Stimulated activated CD4-positive, alpha-beta T cell treated with anti-CD3 and anti-CD28 coated beads, Interleukin-4, amount 100 ng/mL, for 1 hour (primary cell): ENCODE data around the gene WFDC5.
"Not testable (repeated sequence)": the region's sequence is repeated elsewhere in the genome, so short reads cannot be mapped to it uniquely, and the experiment has no call there.

Source experiments
- DNase-seq: peaks from one replicate; pipeline ENCODE4 v3.0.0-alpha.2; 2020

The WFDC5 gene

DNA sequence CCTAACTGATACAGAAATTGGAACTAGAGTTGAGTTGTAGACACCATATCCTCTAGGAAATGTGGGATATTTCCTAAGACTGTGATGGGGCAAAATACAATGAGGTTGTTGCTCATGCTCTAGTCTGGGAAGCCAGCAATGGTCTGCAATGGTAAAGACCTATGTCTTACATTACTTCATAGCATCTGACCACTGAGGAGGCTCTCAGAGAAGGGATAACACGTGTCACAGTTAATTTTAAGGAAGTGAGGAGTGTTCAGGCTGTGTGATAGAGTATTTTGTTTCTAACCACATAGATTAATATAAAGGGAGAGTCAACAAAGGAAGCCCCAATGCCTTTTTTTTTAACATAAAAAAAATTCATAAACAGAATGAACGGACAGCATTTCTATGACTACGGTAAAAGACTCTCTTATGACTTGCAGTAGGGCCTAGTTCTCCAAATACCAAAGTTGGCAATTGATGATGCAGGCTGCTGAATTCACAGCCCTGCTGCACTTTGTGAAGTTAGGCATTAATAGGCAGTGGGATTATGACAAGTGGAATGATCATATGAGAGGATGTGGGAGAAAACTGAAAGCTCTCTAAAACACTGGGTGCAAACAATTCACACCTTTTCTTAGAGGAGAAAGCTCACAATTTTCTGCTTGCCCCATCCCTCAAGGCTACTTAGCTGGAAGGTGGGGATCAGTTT is 27.7 kb downstream of the WFDC5 start:
- DNase-seq: no peak

- no peak for DNase-seq
Observed at GRCh38 chr20:45085867-45086266, 29.1 kb downstream of the WFDC5 start.

- DNase-seq: no peak
Observed at GRCh38 chr20:45085289-45085688, 29.7 kb downstream of the WFDC5 start.

- DNase-seq: no peak
Observed at GRCh38 chr20:45083127-45083526, 31.8 kb downstream of the WFDC5 start.

GRCh38 chr20:45082468-45082867 is 32.5 kb downstream of the WFDC5 start:
- DNase-seq: no peak

DNA sequence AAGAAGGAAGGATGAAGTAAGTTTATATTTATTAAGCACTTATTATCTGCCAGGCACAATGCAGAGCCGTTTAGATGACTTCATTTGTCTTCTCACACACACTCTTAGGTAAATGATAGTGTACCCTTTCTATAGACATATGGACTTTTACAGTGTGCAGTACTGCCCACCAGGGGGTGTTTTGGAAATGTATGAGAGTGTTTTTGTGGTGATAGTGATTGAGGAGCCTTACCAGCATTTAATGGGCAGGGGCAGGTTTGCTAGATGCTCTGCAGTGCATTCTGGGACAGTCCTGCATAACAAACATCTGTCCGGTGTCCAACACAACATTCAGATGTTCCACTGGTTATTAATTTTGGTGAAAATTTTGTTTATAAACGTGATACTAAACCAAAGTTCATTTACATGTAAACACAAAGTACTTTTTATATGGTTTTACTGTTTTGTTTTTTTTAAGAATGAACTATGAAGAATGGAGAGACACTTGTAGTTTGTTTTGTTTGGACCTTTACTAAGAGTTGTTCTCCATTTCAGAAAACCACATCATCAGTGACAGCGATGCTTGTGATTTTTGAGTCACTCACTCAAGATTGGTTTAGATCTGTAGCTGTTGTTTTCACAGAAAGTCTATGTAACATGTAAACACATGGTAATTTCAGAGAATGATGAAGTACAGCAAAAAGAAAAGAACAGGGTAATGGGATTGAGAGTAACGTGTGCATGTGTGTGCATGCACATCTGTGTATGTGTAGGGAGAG is 33.9 kb downstream of the WFDC5 start:
- DNase-seq: no peak

DNA sequence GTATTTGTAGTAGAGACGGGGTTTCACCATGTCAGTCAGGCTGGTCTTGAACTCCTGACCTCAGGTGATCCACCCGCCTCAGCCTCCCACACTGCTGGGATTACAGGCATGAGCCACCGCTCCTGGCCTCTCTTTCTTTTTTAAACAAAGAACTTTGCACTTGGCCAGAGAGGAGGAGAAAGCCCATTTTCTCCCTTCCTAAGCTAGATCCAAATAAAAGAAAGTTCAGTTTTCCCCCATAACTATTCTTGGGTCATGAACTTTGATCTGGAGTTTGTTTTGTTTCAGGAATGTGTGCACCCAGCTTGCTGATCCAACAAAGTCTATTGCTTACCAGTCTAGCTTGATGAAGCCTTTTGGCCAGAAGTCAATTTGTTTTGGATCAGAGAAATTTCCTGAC is 37.4 kb downstream of the WFDC5 start:
- DNase-seq: no peak

DNA sequence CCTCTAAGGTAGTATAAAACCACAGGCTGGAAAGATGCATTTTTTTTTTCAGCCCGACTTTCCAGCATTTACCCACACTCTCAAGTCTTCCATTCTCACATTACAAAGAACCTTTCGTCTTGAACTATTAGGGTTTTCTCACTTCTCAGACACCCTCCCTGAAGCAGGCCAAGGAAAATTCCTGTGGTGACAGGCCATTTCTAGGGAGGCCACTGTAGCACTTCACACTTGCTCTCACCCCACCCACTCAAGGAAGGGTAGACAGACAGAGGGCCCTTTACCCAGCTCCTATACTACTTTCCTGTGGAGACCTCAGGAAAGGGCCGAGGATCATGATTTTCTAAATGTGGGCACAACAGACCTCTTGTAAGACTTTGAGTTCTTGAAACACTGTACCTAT is 41.8 kb downstream of the WFDC5 start:
- no peak for DNase-seq

DNA sequence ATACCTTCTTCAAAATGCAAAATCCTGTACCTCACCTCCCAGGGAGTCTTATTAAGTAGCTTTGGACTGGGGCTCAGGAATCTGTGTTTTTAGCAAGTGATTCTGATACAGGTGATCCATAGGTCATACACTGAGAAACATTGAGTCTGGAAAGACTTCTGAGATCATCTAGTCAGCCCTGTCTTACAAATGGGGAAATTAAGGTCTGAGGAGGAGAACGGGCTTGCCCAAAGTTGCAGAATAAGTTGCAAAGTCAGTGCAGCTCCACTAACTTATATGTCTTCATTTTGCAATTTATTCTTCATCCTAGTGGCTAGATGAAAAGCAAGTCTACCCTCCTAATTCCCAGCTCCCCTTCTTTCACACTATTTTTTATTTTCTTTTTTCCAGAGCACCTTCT is 42.9 kb downstream of the WFDC5 start:
- DNase-seq: no peak

DNA sequence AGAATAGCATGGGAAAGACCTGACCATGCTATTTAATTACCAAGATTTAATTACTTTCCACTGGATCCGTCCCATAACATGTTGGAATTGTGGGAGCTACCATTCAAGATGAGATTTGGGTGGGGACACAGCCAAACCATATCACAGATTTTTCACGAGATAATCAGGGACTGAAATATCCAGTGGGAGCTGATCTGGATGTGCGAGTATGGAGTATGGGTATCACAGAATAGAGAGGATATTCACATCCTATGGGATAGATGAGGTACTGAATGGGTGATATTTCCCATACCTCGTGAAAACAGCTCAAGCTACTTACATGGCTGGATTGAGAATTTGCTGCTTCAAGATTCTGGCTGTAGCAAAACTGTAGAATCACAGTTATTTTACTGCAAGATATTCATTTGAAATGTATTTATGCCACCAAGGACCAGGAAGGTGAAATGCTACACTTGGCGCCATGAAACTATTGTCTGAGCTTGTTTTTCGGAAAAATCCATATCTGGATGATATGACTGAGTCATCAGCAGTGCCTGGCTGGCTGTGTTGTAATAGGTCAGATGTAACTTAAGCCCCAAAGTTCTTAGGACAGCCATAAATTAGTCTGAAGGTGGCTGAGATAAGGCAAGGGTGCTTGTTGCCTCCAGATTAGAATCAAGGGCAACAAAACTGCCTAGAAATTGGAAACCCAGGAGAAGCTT is 43.9 kb downstream of the WFDC5 start:
- DNase-seq: no peak

GRCh38 chr20:45069261-45069660 is 45.7 kb downstream of the WFDC5 start:
- no peak for DNase-seq

- no peak for DNase-seq
Observed at GRCh38 chr20:45067558-45067957, 47.4 kb downstream of the WFDC5 start.

DNA sequence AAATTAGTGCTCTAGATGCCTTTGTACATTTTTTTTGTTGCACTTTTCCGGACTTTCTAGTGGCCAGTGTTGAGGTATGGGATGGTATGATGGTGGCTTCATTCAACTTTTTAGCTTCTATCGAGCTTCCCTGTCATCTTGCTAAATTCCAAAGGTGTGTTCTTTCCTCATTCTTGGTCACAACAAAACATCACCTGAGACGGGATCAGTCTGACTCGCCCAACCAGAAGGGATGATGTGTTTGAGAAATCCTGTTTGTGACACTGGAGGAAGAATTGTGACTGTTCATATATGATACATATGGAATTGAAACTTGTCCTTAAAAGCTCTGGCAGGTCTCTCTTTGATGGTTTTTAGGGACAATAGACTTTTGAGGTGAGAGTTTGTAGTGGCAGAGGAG is 47.9 kb downstream of the WFDC5 start:
- no peak for DNase-seq

GRCh38 chr20:45066372-45066771 is 48.6 kb downstream of the WFDC5 start:
- DNase-seq: no peak

GRCh38 chr20:45064812-45065211 is 50.2 kb downstream of the WFDC5 start:
- no peak for DNase-seq

DNA sequence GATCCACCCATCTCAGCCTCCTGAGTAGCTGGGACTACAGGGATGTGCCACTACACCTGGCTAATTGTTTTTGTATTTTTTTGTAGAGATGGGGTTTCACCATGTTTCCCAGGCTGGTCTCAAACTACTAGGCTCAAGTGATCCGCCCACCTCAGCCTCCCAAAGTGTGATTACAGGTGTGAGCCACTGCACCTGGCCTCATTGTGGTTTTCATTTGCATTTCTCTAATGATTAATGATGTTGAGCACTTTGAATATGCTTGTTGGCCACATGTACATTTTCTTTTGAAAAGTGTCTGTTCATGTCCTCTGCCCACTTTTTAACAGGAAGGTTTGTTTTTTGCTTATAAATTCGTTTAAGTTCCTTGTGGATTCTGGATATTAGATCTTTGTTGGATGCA is 51.9 kb downstream of the WFDC5 start:
- not testable (repeated sequence) for DNase-seq

DNA sequence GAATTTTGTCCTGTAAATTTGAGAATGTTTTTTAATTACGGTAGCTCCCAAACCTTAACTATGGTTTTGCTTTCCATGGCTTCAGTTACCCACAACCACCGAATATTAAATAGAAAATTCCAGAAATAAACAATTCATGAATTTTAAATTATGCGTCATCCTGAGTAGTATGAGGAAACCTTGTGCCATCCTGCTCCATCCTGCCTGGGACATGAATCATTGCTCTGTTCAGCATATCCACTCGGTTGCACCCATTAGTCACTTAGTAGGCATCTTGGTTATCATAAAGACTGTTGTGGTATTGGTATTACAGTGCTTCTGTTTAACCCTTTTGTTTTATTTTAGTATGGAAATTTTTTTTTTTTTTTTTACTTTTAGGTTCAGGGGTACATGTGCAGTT is 53.7 kb downstream of the WFDC5 start:
- no peak for DNase-seq

DNA sequence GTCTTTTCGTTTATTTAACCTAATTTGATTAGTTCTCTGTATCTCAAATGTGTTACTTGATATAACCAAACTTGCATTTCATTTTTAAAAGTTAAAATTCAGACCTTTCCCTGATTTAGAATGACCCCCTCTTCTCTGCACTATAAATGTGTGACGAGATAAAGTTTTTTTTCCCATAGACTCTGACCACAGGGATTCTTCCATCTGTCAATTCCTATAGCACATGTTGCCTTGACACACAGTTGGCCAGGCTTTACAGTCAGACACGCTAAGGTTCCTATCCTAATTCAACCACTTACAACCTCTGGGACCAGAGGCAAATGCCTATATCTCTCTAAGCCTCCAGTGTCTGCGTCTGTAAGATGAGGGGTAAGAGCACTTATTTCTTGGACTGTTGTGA is 54.7 kb downstream of the WFDC5 start:
- DNase-seq: no peak
